BE2C (cell line): Measurements from ENCODE around the gene EPHA2.

ENCODE experiments used
- DNase-seq: peaks from one replicate; pipeline ENCODE4 v3.0.0-alpha.2; 2020
- H3K27me3 ChIP-seq: fragments of 250-450 bp; sonication (Bioruptor Pico); 2 replicates; pipeline ENCODE4 v1.5.1; 2020; ENCODE audit warnings: mild to moderate bottlenecking
- H3K36me3 ChIP-seq: fragments of 250-450 bp; sonication (Bioruptor Pico); 2 replicates; pipeline ENCODE4 v1.5.1; 2020; ENCODE audit warnings: mild to moderate bottlenecking
- H3K4me1 ChIP-seq: fragments of 250-450 bp; sonication (Bioruptor Pico); 2 replicates; pipeline ENCODE4 v1.5.1; 2020
- H3K4me3 ChIP-seq: 2 replicates; pipeline ENCODE4 v1.5.1; 2011; ENCODE audit warnings: low read depth, low read length
- H3K9me3 ChIP-seq: fragments of 250-450 bp; sonication (Bioruptor Pico); 2 replicates; pipeline ENCODE4 v1.5.1; 2020
- TF ChIP-seq, protein P1 (sequence below): IDR thresholded peaks from 2 replicates; pipeline ENCODE4 v1.5.1; 2012; ENCODE audit warnings: mild to moderate bottlenecking, low read depth, low read length

EPHA2 gene

DNA sequence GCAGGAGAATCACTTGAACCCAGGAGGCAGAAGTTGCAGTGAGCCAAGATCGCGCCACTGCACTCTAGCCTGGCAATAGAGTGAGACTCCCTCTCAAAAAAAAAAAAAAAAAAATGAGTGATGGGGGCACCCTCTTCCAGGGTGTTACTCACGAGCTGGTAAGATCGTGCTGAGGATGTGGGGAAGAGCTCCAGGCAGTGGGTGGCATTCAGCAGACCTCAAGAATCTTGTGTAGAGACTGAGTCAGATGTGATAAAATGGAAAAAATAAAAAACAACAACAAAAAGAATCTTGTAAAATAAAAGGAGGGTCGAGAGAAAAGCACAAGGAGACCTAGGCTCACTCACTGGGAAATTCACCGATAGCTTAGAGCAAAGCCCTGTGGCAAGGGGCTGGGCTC, 38.5 kb downstream of the EPHA2 start:
- Histone ChIP-seq H3K4me3 (no peak overlapping the region), H3K36me3 (no peaks in the 10 kb centered on the region), H3K9me3 (no peaks in the 10 kb centered on the region), H3K27me3 (no peaks in the 10 kb centered on the region), H3K4me1 (no peaks in the 10 kb centered on the region)
- TF ChIP-seq, protein P1, sequence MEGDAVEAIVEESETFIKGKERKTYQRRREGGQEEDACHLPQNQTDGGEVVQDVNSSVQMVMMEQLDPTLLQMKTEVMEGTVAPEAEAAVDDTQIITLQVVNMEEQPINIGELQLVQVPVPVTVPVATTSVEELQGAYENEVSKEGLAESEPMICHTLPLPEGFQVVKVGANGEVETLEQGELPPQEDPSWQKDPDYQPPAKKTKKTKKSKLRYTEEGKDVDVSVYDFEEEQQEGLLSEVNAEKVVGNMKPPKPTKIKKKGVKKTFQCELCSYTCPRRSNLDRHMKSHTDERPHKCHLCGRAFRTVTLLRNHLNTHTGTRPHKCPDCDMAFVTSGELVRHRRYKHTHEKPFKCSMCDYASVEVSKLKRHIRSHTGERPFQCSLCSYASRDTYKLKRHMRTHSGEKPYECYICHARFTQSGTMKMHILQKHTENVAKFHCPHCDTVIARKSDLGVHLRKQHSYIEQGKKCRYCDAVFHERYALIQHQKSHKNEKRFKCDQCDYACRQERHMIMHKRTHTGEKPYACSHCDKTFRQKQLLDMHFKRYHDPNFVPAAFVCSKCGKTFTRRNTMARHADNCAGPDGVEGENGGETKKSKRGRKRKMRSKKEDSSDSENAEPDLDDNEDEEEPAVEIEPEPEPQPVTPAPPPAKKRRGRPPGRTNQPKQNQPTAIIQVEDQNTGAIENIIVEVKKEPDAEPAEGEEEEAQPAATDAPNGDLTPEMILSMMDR = no peak
- DNase-seq = no peak

DNA sequence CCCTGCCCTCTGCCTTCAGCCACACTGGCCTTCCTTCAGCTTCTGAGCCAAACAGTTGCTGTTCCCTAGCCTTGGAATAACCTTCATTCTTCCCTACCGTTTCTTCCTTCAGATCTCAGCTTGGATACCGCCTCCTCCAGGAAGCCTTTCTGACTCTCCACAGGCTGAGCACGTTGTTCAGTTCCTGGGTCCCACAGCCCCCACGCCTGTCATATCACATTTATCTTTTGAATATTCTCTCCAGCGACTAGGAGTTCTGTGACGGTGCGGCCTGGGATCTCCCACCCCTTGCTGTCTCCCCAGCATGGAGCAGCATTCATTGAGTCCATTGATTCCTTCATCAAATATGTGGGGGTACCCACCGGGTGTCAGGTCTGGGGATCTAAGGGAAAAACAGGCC, 39.2 kb downstream of the EPHA2 start:
- DNase-seq = no peak
- Histone ChIP-seq H3K36me3 (no peaks in the 10 kb centered on the region), H3K4me1 (no peaks in the 10 kb centered on the region), H3K27me3 (no peaks in the 10 kb centered on the region), H3K9me3 (no peaks in the 10 kb centered on the region), H3K4me3 (no peak overlapping the region)
- TF ChIP-seq, protein P1 = no peak

DNA sequence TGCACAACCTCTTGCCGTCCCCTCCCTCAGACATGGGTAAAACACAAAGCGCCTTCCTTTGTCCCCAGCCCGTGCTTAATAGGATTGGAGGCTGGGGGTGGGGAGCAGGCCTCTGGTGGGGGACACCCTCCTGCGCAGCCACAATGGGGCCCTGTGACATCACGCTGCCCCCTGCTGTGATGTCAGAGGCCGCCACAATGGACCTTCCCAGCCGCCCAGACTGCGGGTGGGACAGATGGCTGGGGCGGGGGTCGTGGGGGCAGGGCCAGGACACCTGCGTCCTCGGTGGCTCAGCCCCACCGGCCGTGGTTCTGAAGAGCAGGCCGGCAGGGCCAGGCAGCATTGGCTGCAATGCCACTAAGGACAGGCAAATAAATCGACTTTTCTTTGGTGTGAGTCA, 39.9 kb downstream of the EPHA2 start:
- Histone ChIP-seq H3K4me3 (no peak overlapping the region), H3K9me3 (no peaks in the 10 kb centered on the region), H3K27me3 (no peaks in the 10 kb centered on the region), H3K4me1 (no peaks in the 10 kb centered on the region), H3K36me3 (no peaks in the 10 kb centered on the region)
- TF ChIP-seq, protein P1 = no peak
- no peak for DNase-seq

DNA sequence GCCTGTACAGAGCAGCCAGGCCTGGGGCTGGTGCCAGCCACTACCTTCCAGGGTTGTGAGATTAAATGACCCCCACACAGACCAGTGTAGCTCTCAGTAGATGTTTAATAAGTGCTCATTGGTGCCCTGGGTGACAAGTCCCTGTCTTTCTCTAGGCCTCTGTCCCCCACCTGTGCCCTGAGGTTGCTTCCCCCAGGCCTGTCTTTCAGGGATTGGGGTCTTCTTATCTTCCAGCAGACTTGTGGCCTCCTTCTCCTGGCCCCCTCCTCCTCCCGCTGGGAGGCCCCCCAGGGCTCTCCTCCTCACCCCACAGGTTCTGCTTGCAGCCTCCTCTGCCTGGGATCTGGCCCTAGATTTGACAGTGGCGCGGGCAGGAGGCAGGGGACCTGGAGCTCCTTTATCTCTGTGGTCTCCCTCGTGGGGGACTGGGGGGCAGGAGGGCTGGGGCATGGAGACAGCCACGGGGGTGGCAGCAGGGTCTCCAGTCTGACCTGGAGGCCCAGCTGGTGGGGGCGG, 40.3 kb downstream of the EPHA2 start:
- TF ChIP-seq, protein P1 = no peak
- DNase-seq = no peak
- H3K27me3 ChIP-seq = no peaks in the 10 kb centered on the region
- no peaks in the 10 kb centered on the region for H3K9me3 ChIP-seq
- no peaks in the 10 kb centered on the region for H3K36me3 ChIP-seq
- no peaks in the 10 kb centered on the region for H3K4me1 ChIP-seq
- H3K4me3 ChIP-seq = no peak overlapping the region

DNA sequence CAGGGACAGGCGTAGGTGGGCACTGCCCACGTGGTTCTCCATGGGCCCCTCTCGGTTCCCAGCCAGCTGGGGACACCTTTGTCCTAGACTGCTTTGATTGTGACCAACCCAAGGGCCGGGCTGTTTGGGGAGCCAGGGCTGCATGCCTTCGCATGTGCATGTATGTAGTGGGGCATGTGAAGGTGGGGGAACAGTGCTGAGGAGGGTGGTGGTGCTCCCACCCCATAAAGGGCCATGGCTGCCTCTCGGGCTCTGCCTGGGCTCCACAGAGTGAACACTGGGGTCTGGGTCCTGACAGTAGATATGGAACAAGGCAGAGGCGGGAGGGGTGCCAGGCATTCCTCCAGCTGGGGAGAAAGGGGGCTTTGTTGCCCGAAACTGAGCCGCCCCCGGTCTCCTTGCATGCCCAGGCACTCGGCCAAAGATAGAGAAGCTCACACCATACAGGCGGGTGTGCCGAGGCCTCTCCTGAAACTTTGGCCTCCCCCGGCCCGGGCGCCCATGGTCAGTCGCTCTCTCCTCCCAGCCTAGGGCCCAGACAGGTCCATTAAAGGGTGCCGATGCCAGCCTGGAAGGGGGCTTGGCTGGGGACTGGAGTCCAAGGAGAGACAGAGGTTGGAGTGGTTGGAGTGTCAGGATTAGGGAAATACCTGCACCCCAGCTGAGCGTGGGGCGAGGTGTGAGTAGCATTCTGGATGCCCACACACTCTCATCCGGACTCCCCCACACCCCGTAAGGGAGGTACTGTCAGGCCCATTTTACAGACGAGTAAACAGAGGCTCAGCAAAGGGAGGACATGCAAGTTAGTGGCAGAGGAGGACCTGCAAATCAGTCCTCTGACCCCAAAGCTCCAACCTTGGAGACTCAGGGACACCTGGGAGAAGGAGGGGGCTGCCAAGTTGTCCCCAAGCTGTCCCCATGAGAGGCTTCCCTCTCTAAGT, 41.1 kb downstream of the EPHA2 start:
- H3K4me3 ChIP-seq = no peak overlapping the region
- no peaks in the 10 kb centered on the region for H3K36me3 ChIP-seq
- TF ChIP-seq, protein P1 = no peak
- no peaks in the 10 kb centered on the region for H3K9me3 ChIP-seq
- no peaks in the 10 kb centered on the region for H3K27me3 ChIP-seq
- no peaks in the 10 kb centered on the region for H3K4me1 ChIP-seq
- DNase-seq = no peak
